ENCODE measurements around the gene ROBO4. TPM values are rescaled to one million over a fixed set of nuclear protein-coding genes. Genes with fewer than 3 reads are reported as not detected.

The ROBO4 gene
- polyA plus RNA-seq, 4 donors: 0.45 to 8.9 (median 2.6) TPM

Other genes starting within 250 kb of the ROBO4 start
- 10 to 100 TPM in 3 of 4 donors, 1 to 10 TPM in 1; 4.1 to 68.9 (median 27.5) TPM for gene SIAE, start 224.1 kb downstream of the ROBO4 start, polyA plus RNA-seq
- 1 to 10 TPM; 3.2 to 9.8 (median 7.0) TPM for gene SPA17, start 224.0 kb downstream of the ROBO4 start, polyA plus RNA-seq
- gene NRGN, start 157.9 kb downstream of the ROBO4 start, polyA plus RNA-seq: 1 to 10 TPM in 2 of 4 donors, under 1 TPM in 1, not detected in 1; 0.67 to 6.5 (median 2.3) TPM
- gene VSIG2, start 145.6 kb downstream of the ROBO4 start, polyA plus RNA-seq: 1 to 10 TPM in 1 of 4 donors, under 1 TPM in 1, not detected in 2; 0.91 to 6.4 TPM
- 10 to 100 TPM in 2 of 4 donors, 1 to 10 TPM in 1, under 1 TPM in 1; 0.67 to 38.3 (median 6.9) TPM for gene ESAM, start 135.6 kb downstream of the ROBO4 start, polyA plus RNA-seq
- 10 to 100 TPM in 1 of 4 donors, 1 to 10 TPM in 3; 4.4 to 19.9 (median 6.4) TPM for gene MSANTD2, start 97.5 kb downstream of the ROBO4 start, polyA plus RNA-seq
- 10 to 100 TPM in 3 of 4 donors, 1 to 10 TPM in 1; 4.5 to 16.1 (median 11.4) TPM for gene ROBO3, start 32.4 kb downstream of the ROBO4 start, polyA plus RNA-seq
- gene HEPN1, start 21.4 kb upstream of the ROBO4 start, polyA plus RNA-seq: under 1 TPM in 1 of 4 donors, not detected in 3; 0.06 TPM
- gene HEPACAM, start 38.2 kb upstream of the ROBO4 start, polyA plus RNA-seq: under 1 TPM in 1 of 4 donors, not detected in 3; 0.67 TPM
- 1 to 10 TPM in 1 of 4 donors, under 1 TPM in 3; 0.22 to 2.2 (median 0.60) TPM for gene CCDC15, start 56.3 kb upstream of the ROBO4 start, polyA plus RNA-seq
- gene SLC37A2, start 165.4 kb upstream of the ROBO4 start, polyA plus RNA-seq: 10 to 100 TPM in 2 of 4 donors, 1 to 10 TPM in 2; 1.1 to 19.8 (median 10.6) TPM
- 10 to 100 TPM in 3 of 4 donors, 1 to 10 TPM in 1; 9.6 to 31.2 (median 19.6) TPM for gene TMEM218, start 213.8 kb upstream of the ROBO4 start, polyA plus RNA-seq

Measured in small intestine (tissue), 4 donors.